Mesodermal cell (in vitro differentiated cells): ENCODE measurements around the gene TIAM1.

Experiments
- H3K27ac ChIP-seq: 2 replicates; pipeline ENCODE4 v1.7.0; 2013; ENCODE audit warnings: mild to moderate bottlenecking, low read depth, low read length, moderate library complexity; ENCODE audit not compliant: severe bottlenecking
- H3K36me3 ChIP-seq: 2 replicates; pipeline ENCODE4 v1.7.1; 2013; ENCODE audit warnings: mild to moderate bottlenecking, low read length, moderate library complexity; ENCODE audit not compliant: control insufficient read depth, insufficient read depth
- H3K4me1 ChIP-seq: one replicate; pipeline ENCODE4 v1.7.1; 2013; ENCODE audit warnings: mild to moderate bottlenecking, low read length; ENCODE audit not compliant: insufficient read depth, control insufficient read depth, poor library complexity, severe bottlenecking
- H3K4me3 ChIP-seq: 2 replicates; pipeline ENCODE4 v1.7.0; 2013; ENCODE audit warnings: low read length, control low read depth, mild to moderate bottlenecking; ENCODE audit not compliant: insufficient read depth, poor library complexity, severe bottlenecking; ENCODE audit errors: extremely low read depth
- H3K9me3 ChIP-seq: 2 replicates; pipeline ENCODE4 v1.7.1; 2013; ENCODE audit warnings: mild to moderate bottlenecking, low read length, moderate library complexity; ENCODE audit not compliant: control insufficient read depth
- WGBS, 2 experiments: methylation state at CpG; one replicate each; pipeline ENCODE4 v1.1.5; 2013; ENCODE audit warnings: missing lambda C conversion rate in 2 of 2; ENCODE audit not compliant: insufficient coverage in 2 of 2; 5-methylcytosine and 5-hydroxymethylcytosine counted together

The TIAM1 gene

GRCh38 chr21:31193761-31194160, 150.3 kb downstream of the TIAM1 start:
- Histone ChIP-seq H3K4me1 (peaks cover 7% of the 10 kb centered on the region), H3K36me3 (peaks cover 14% of the 10 kb centered on the region), H3K4me3 (no peak overlapping the region), H3K27ac (no peak overlapping the region), H3K9me3 (no peaks in the 10 kb centered on the region)
- WGBS, 2 experiments, result 97 to 98% methylated on average over 11 to 12 of the region's 12 CpGs

- Histone ChIP-seq H3K9me3 (no peaks in the 10 kb centered on the region), H3K4me1 (peaks cover 13% of the 10 kb centered on the region), H3K27ac (no peak overlapping the region), H3K36me3 (peaks cover 14% of the 10 kb centered on the region), H3K4me3 (no peak overlapping the region)
- 94% methylated on average over 2 of the region's 3 CpGs; no CpG with 5 or more reads in 1 of the 2 experiments for WGBS, 2 experiments
Measured at GRCh38 chr21:31191553-31191952, 152.5 kb downstream of the TIAM1 start.

DNA sequence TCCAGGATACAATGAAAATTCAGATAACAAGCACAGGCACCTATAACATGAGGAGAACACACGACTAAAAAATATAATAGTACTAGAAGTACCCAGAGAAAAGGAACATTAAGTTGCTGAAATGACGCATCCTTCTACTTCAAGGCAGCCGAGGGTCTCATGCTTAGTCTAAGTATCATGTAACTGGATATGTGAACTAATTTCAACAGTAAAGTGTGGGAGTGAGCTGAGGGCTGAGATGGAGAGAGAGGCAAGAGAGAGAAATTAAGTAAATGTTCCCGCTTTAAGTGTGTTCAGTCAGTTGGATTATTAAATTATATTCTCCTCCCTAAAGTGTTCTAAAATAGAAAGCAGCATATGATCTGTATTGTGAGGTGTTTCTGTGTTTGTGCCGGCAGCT, 153.5 kb downstream of the TIAM1 start:
- Histone ChIP-seq H3K9me3 (no peaks in the 10 kb centered on the region), H3K4me3 (no peak overlapping the region), H3K4me1 (peaks cover 13% of the 10 kb centered on the region), H3K27ac (no peak overlapping the region), H3K36me3 (peaks cover 14% of the 10 kb centered on the region)
- 94% methylated on average over 2 of the region's 5 CpGs; no CpG with 5 or more reads in 1 of the 2 experiments for WGBS, 2 experiments

DNA sequence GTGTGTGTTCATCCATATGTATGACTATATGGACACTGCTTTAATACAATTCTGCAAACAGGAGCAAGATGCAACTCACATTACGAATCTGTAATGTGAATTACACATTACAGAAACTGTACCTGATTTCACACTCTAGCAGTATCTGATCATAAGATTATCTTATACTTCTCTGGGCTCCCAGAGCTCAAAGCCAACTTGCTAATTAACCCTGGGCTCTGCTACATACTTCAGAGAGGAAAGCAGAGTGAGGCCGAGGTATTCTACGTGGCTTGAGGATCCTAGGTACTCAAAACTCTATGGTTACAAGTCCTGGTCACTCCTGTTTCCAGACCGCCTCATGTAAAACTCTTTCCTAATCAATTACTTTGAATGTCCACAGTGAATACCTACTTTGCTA, 156.6 kb downstream of the TIAM1 start:
- WGBS, 2 experiments, result 71 to 83% methylated on average over 3 to 4 of the region's 4 CpGs
- H3K27ac ChIP-seq, result no peak overlapping the region
- H3K9me3 ChIP-seq, result no peaks in the 10 kb centered on the region
- peaks cover 14% of the 10 kb centered on the region for H3K4me1 ChIP-seq
- no peak overlapping the region for H3K4me3 ChIP-seq
- peaks cover 7% of the 10 kb centered on the region for H3K36me3 ChIP-seq

GRCh38 chr21:31186916-31187315, 157.1 kb downstream of the TIAM1 start:
- peaks cover 2% of the 10 kb centered on the region for H3K36me3 ChIP-seq
- H3K9me3 ChIP-seq, result no peaks in the 10 kb centered on the region
- H3K4me3 ChIP-seq, result no peak overlapping the region
- peaks cover 14% of the 10 kb centered on the region for H3K4me1 ChIP-seq
- WGBS, 2 experiments, result 75 to 83% methylated on average over 1 to 4 of the region's 4 CpGs
- no peak overlapping the region for H3K27ac ChIP-seq

GRCh38 chr21:31185663-31186062, 158.4 kb downstream of the TIAM1 start:
- no peak overlapping the region for H3K27ac ChIP-seq
- 90 to 100% methylated on average over 2 of the region's 3 CpGs for WGBS, 2 experiments

GRCh38 chr21:31184876-31185275, 159.2 kb downstream of the TIAM1 start:
- WGBS, 2 experiments, result 96 to 100% methylated on average over 3 to 4 of the region's 6 CpGs
- Histone ChIP-seq H3K4me3 (no peak overlapping the region), H3K4me1 (peaks cover 14% of the 10 kb centered on the region), H3K27ac (no peak overlapping the region), H3K36me3 (peaks cover 2% of the 10 kb centered on the region), H3K9me3 (no peaks in the 10 kb centered on the region)

More at GRCh38 chr21:31185663-31186062, 158.4 kb downstream of the TIAM1 start:
- H3K4me1 ChIP-seq, result peaks cover 14% of the 10 kb centered on the region
- no peaks in the 10 kb centered on the region for H3K9me3 ChIP-seq
- H3K4me3 ChIP-seq, result no peak overlapping the region
- peaks cover 2% of the 10 kb centered on the region for H3K36me3 ChIP-seq

GRCh38 chr21:31184459-31184858, 159.6 kb downstream of the TIAM1 start:
- Histone ChIP-seq H3K27ac (no peak overlapping the region), H3K9me3 (no peaks in the 10 kb centered on the region), H3K4me3 (no peak overlapping the region), H3K36me3 (peaks cover 2% of the 10 kb centered on the region), H3K4me1 (peaks cover 14% of the 10 kb centered on the region)
- 84 to 89% methylated on average over 5 of the region's 6 CpGs for WGBS, 2 experiments

GRCh38 chr21:31182231-31183140, 161.6 kb downstream of the TIAM1 start:
- H3K9me3 ChIP-seq, result no peaks in the 10 kb centered on the region
- no peak overlapping the region for H3K4me3 ChIP-seq
- H3K36me3 ChIP-seq, result peaks cover 2% of the 10 kb centered on the region
- 91 to 96% methylated on average over 22 of the region's 24 CpGs for WGBS, 2 experiments
- H3K4me1 ChIP-seq, result peaks cover 16% of the 10 kb centered on the region
- no peak overlapping the region for H3K27ac ChIP-seq

- no peaks in the 10 kb centered on the region for H3K9me3 ChIP-seq
- no peak overlapping the region for H3K4me3 ChIP-seq
- peaks cover 23% of the 10 kb centered on the region for H3K4me1 ChIP-seq
- peak overlapping the region; percentile 16 for H3K27ac ChIP-seq
- WGBS, 2 experiments, result 94 to 100% methylated on average over 3 to 8 of the region's 12 CpGs
- H3K36me3 ChIP-seq, result peaks cover 2% of the 10 kb centered on the region
Measured at GRCh38 chr21:31181082-31181750, 162.8 kb downstream of the TIAM1 start.
